Caco-2 (cell line): Measurements from ENCODE around the gene SH3BGRL2. TPM values are rescaled to one million over a fixed set of nuclear protein-coding genes. Genes with fewer than 3 reads are reported as not detected.
A peak's percentile ranks its signal among the peaks of the same experiment; 100 is the strongest.
"Not testable (repeated sequence)": the region's sequence is repeated elsewhere in the genome, so short reads cannot be mapped to it uniquely, and the experiment has no call there.

Source experiments
- BruUV-seq: library from RNA; stranded (reverse); fragments of 400-500 nt; replicated peaks from 2 replicates; lab custom pipeline; 2021; lab: Mats Ljungman, UMichigan
- CTCF ChIA-PET: fragments of 300-600 bp; sonication (Branson Sonifier 250); formaldehyde crosslinking; loops from one replicate; lab custom pipeline; 2022; ENCODE audit warnings: antibody characterized with exemption; lab: Charles Lee
- POLR2A ChIA-PET: fragments of 300-600 bp; sonication (Branson Sonifier 250); formaldehyde crosslinking; loops from one replicate; lab custom pipeline; 2022; ENCODE audit warnings: antibody characterized with exemption; lab: Charles Lee
- DNase-seq, 2 experiments: peaks; one replicate each; pipeline versions ENCODE4 v3.0.0 to v3.0.0-alpha.2; 2020 to 2022
- H3K27me3 ChIP-seq: replicated peaks from 2 replicates; pipeline ENCODE4 v1.6.0; 2011; ENCODE audit warnings: low read length; ENCODE audit not compliant: control insufficient read depth, insufficient read depth
- H3K36me3 ChIP-seq: 2 replicates; pipeline ENCODE4 v1.5.1; 2011; ENCODE audit warnings: low read length; ENCODE audit not compliant: control insufficient read depth, insufficient read depth
- H3K4me1 ChIP-seq: fragments of 250-450 bp; sonication (Bioruptor Pico); 2 replicates; pipeline ENCODE4 v1.5.1; 2020; ENCODE audit warnings: mild to moderate bottlenecking
- H3K4me3 ChIP-seq: 2 replicates; pipeline ENCODE4 v1.5.1; 2011; ENCODE audit warnings: low read depth, mild to moderate bottlenecking, control low read depth, low read length
- H3K9me3 ChIP-seq: fragments of 250-450 bp; sonication (Bioruptor Pico); 2 replicates; pipeline ENCODE4 v1.5.1; 2020; ENCODE audit warnings: mild to moderate bottlenecking, moderate library complexity
- H3K27ac Mint-ChIP-seq: one replicate; pipeline ENCODE4 v1.8.0; 2022; ENCODE audit warnings: mixed read lengths; ENCODE audit not compliant: unreplicated experiment
- H3K27me3 Mint-ChIP-seq: one replicate; pipeline ENCODE4 v1.8.0; 2022; ENCODE audit warnings: mixed read lengths; ENCODE audit not compliant: insufficient read depth, unreplicated experiment
- H3K36me3 Mint-ChIP-seq: one replicate; pipeline ENCODE4 v1.8.0; 2022; ENCODE audit warnings: mild to moderate bottlenecking, mixed read lengths; ENCODE audit not compliant: insufficient read depth, unreplicated experiment
- H3K4me1 Mint-ChIP-seq: one replicate; pipeline ENCODE4 v1.8.0; 2022; ENCODE audit warnings: low read depth, mixed read lengths; ENCODE audit not compliant: unreplicated experiment
- H3K4me3 Mint-ChIP-seq: one replicate; pipeline ENCODE4 v1.8.0; 2022; ENCODE audit warnings: mild to moderate bottlenecking, moderate library complexity, mixed read lengths; ENCODE audit not compliant: unreplicated experiment
- H3K9me3 Mint-ChIP-seq: one replicate; pipeline ENCODE4 v1.8.0; 2022; ENCODE audit warnings: mixed read lengths; ENCODE audit not compliant: unreplicated experiment
- intact Hi-C: fragments of 100-400 bp; cut with micrococcal nuclease; formaldehyde crosslinking; loops from one replicate; pipeline ENCODE4 v1.10.0; 2022; ENCODE audit not compliant: unreplicated experiment
- total RNA-seq: library from RNA; stranded (reverse); gene quantifications from 2 replicates; pipeline ENCODE4 v1.2.3, GENCODE V29; 2022
- TF ChIP-seq, protein P1 (sequence below), 2 experiments: fragments of 200-600 bp in 1 of 2; IDR thresholded peaks; 1 replicate in 1 of 2; 2 replicates in 1 of 2; pipeline versions ENCODE4 v1.5.1 to v1.8.0; 2011 to 2022; ENCODE audit warnings: antibody characterized with exemption in 1 of 2, control low read depth in 1 of 2, inconsistent platforms in 1 of 2, low read depth in 1 of 2, low read length in 1 of 2, mild to moderate bottlenecking in 1 of 2, moderate library complexity in 1 of 2; ENCODE audit not compliant: insufficient read depth in 1 of 2, severe bottlenecking in 1 of 2, unreplicated experiment in 1 of 2

SH3BGRL2 gene
- total RNA-seq, 1 experiment from 2014 or later = 102 TPM

DNA sequence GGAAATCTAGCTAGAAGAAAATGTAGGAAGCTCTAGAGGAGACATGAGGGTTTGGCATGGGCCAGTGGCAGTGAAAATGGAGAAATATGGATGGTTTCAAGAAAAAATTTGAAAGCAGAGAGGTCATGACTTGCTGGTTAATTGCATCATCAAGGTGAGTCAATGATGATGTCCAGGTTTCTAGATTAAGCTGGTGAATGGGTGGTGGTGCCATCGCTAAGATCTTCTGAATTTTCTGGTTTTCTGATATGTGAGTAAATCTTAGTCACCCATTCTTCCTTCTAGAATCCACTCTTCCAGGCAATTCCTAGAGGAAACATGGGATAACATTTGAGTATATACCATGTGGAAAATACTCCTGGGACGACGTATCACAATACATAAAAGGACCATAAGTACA is 25.0 kb downstream of the SH3BGRL2 start:
- Mint-ChIP-seq H3K36me3 (peaks cover 33% of the 10 kb centered on the region), H3K27ac (no peak overlapping the region), H3K4me1 (peaks cover 29% of the 10 kb centered on the region), H3K9me3 (peaks cover 11% of the 10 kb centered on the region), H3K27me3 (no peaks in the 10 kb centered on the region), H3K4me3 (no peak overlapping the region)
- Histone ChIP-seq H3K4me1 (no peaks in the 10 kb centered on the region), H3K27me3 (no peaks in the 10 kb centered on the region), H3K9me3 (no peaks in the 10 kb centered on the region), H3K4me3 (no peak overlapping the region), H3K36me3 (no peaks in the 10 kb centered on the region)
- no TSS peak for BruUV-seq
- TF ChIP-seq, protein P1, sequence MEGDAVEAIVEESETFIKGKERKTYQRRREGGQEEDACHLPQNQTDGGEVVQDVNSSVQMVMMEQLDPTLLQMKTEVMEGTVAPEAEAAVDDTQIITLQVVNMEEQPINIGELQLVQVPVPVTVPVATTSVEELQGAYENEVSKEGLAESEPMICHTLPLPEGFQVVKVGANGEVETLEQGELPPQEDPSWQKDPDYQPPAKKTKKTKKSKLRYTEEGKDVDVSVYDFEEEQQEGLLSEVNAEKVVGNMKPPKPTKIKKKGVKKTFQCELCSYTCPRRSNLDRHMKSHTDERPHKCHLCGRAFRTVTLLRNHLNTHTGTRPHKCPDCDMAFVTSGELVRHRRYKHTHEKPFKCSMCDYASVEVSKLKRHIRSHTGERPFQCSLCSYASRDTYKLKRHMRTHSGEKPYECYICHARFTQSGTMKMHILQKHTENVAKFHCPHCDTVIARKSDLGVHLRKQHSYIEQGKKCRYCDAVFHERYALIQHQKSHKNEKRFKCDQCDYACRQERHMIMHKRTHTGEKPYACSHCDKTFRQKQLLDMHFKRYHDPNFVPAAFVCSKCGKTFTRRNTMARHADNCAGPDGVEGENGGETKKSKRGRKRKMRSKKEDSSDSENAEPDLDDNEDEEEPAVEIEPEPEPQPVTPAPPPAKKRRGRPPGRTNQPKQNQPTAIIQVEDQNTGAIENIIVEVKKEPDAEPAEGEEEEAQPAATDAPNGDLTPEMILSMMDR (IDR thresholded peaks at IDR 0.05; ENCODE audit: insufficient read depth in 1 of 2, low read depth in 1 of 2, low read length in 1 of 2, severe bottlenecking in 1 of 2, unreplicated experiment in 1 of 2) = no peak
- ChIA-PET POLR2A (no interaction called here), CTCF (no interaction called here)
- intact Hi-C loops = no loop called here
- DNase-seq = no peak

DNA sequence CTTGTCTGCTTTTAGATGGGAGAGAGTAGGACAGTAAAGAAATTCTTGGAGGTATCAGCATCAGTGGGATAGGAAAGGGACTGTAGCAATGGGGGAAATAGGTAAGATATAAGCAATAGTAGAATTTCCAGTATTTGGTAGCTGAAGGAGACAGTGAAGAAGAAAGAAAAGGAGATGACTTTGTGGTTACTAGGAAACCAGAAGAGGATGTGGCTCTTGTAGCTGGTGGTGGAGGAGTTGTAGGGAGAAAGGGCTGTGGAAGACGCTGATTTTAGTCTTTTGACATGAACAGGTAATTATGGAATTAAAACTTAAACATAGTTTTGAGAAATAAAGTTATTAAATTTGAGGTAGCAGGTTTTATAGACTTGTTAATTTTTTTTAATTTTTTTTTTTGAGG is 26.1 kb downstream of the SH3BGRL2 start:
- Mint-ChIP-seq H3K4me1 (peaks cover 29% of the 10 kb centered on the region), H3K4me3 (no peak overlapping the region), H3K9me3 (peaks cover 19% of the 10 kb centered on the region), H3K27ac (no peak overlapping the region), H3K27me3 (no peaks in the 10 kb centered on the region), H3K36me3 (peaks cover 33% of the 10 kb centered on the region)
- intact Hi-C loops = no loop called here
- no peaks in the 10 kb centered on the region for H3K9me3 ChIP-seq
- ChIA-PET POLR2A (no interaction called here), CTCF (no interaction called here)
- no peaks in the 10 kb centered on the region for H3K36me3 ChIP-seq
- DNase-seq = no peak
- no TSS peak for BruUV-seq
- no peaks in the 10 kb centered on the region for H3K27me3 ChIP-seq
- TF ChIP-seq, protein P1 (IDR thresholded peaks at IDR 0.05; ENCODE audit: insufficient read depth in 1 of 2, low read depth in 1 of 2, low read length in 1 of 2, severe bottlenecking in 1 of 2, unreplicated experiment in 1 of 2) = no peak
- H3K4me1 ChIP-seq = no peaks in the 10 kb centered on the region
- H3K4me3 ChIP-seq = no peak overlapping the region

DNA sequence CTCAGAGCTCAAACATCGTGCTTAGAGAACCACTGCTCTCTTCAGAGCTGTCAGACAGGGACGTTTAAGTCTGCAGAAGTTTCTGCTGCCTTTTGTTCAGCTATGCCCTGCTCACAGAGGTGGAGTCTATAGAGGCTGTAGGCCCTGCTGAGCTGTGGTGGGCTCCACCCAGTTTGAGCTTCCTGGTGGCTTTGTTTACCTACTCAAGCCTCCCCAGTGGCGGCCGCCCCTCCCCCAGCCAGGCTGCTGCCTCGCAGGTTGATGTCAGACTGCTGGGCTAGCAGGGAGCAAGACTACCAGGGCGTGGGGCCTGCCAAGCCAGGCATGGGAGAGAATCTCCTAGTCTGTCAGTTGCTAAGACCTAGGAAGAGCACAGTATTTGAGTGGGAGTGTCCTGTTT is 32.5 kb downstream of the SH3BGRL2 start:
- peaks cover 14% of the 10 kb centered on the region for H3K36me3 Mint-ChIP-seq
- H3K27me3 ChIP-seq, H3K27ac Mint-ChIP-seq, intact Hi-C loops, POLR2A ChIA-PET, H3K27me3 Mint-ChIP-seq, H3K36me3 ChIP-seq, H3K4me3 ChIP-seq, H3K4me3 Mint-ChIP-seq, H3K9me3 ChIP-seq, H3K4me1 Mint-ChIP-seq, BruUV-seq: not testable (repeated sequence)
- H3K9me3 Mint-ChIP-seq = peaks cover 18% of the 10 kb centered on the region
- peak in 1 of 2 experiments; percentile 39 for DNase-seq
- CTCF ChIA-PET = interaction anchor here (1.5 kb wide), 1 partner anchor 9 kb away, joined by 3 read pairs; no protein-coding TSS in a partner anchor
- H3K4me1 ChIP-seq = peaks cover 12% of the 10 kb centered on the region
